GM19238 (cell line): Measurements from ENCODE around the gene TSPEAR.
"Not testable (repeated sequence)": the region's sequence is repeated elsewhere in the genome, so short reads cannot be mapped to it uniquely, and the experiment has no call there.

Experiments
- DNase-seq: peaks from one replicate; pipeline ENCODE4 v3.0.0; 2011; ENCODE audit warnings: low spot score; ENCODE audit not compliant: insufficient read length

TSPEAR gene

DNA sequence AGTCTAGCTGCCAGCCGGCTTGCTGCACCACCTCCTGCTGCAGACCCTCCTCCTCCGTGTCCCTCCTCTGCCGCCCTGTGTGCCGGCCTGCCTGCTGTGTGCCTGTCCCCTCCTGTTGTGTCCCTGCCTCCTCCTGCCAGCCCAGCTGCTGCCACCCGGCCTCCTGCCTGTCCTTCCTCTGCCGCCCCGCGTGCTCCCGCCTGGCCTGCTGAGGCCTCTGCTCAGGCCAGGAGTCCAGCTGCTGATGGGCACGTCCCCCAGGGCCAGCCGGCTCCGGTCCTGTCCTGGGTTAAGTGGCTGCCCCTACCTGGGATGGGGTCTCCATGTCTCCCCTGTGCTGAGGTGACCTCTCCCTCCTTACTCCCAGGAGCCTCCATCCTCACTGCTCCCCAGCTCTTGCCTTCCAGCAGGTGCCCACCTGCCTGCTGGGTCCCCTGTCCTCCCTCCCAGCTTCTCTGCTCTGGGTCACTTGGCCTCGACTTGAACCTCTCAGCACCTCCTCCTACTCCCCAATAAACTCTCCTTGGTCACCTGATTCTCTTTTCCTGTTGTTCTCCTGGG is 98.6 kb downstream of the TSPEAR start:
- no peak for DNase-seq

DNA sequence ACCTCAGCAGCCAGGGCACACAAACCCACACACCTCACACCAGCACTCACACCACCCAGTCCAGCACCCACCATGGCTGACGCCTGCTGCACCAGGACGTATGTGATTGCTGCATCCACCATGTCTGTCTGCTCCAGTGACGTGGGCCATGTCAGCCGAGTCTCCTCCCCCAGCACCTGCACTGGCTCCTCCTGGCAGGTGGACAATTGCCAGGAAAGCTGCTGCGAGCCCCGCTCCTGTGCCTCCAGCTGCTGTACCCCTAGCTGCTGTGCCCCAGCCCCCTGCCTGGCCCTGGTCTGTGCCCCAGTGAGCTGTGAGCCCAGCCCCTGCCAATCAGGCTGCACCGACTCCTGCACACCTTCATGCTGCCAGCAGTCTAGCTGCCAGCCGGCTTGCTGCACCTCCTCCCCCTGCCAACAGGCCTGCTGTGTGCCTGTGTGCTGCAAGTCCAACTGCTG is 99.3 kb downstream of the TSPEAR start, which contains the start of gene KRTAP10-8:
TSS of gene KRTAP10-8 (plus strand) at position 51 of the 458 bp plus-strand sequence. CDS start at position 73, 22 bp downstream.
- DNase-seq: no peak

DNA sequence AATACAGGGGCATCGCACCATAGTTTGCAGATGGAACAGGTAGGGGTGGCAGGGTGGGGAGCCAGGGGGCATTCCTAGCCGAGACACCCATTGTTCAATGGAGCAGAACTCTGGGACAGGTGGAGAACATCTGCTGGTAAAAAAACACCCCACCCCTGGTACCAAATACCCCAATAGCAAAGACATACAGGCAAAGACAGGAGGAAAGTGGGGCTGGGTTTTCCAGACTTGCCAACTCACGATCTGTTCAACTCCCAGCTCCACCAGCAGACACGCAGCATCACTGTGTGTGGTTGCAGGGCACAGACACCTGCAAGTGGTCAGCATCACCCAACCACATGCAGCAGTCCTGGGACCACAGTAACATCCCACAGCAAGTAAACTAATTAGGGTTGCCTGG is 99.8 kb downstream of the TSPEAR start:
- DNase-seq: no peak

DNA sequence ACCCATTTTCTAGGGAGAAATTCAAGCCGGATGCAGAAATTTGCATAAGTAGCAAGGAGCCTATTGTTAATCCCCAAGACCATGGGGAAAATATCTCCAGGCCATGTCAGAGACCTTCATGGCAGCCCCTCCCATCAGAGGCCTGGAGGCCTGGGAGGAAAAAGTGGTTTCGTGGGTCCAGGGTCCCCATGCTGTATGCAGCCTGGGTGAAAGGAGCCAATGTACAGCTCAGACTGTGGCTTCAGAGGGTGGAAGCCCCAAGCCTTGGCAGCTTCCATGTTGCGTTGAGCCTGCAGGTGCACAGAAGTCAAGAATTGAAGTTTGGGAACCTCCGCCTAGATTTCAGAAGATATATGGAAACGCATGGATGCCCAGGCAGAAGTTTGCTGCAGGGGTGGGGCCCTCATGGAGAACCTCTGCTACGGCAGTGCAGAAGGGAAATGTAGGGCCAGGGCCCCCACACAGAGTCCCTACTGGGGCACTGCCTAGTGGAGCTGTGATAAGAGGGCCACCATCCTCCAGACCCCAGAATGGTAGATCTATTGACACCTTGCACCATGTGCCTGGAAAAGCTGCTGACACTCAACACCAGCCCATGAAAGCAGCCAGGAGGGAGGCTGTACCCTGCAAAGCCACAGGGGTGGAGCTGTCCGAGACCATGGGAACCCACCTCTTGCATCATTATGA is 101.1 kb downstream of the TSPEAR start:
- DNase-seq: not testable (repeated sequence)

DNA sequence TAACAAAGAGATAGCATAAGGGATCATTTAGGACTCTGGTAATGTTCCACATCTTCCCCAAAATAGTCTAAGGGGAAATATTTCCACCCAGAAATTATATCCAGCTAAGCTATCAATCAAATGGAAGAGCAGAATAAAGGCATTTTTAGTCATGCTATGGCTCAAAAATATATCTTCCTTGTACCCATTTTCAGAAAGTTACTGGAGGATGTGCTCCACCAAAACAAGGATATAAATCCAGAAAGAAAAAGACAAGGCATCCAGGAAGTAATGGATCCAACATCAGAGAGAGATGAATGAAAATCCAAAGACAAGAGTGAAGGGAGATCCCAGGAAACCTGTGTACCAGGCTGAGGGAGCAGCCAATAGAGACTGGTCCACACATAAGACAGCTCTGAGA is 102.2 kb downstream of the TSPEAR start:
- DNase-seq: no peak

DNA sequence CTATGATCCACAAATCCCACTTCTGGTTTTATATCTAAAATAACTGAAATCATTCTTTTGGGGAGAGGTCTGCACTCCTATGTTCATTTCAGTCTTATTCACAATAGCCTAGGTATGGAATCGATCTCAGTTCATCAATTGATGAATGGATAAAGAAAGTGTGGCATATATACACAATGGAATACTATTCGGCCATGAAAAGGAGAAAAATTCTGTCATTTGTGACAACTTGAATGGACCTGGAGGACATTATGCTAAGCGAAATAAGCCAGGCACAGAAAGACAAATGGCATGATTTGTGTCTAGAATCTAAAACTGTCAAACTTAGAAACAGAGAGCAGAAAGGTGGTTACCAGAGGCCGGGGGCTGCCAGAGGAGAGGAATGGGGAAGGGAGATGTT is 104.9 kb downstream of the TSPEAR start:
- no peak for DNase-seq

DNA sequence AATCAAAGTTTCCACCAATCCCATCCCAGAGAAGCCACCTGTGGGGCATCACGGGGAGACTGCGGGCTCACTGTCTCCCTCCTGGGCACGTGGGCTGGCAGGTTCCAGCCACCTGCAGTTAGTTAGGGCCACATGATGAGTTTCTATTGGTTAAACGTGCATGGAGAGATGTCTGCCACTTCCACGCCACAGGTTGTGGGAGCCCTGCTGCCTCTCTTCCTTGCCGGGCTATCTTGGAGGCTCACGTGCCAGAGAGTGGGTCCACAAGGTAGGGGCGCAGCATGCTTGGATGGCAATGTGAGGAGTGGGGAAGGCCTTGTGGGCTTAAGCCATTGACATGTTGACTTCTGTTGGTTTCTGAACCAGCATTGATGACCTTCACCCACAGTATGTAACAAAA is 107.5 kb downstream of the TSPEAR start:
- no peak for DNase-seq

DNA sequence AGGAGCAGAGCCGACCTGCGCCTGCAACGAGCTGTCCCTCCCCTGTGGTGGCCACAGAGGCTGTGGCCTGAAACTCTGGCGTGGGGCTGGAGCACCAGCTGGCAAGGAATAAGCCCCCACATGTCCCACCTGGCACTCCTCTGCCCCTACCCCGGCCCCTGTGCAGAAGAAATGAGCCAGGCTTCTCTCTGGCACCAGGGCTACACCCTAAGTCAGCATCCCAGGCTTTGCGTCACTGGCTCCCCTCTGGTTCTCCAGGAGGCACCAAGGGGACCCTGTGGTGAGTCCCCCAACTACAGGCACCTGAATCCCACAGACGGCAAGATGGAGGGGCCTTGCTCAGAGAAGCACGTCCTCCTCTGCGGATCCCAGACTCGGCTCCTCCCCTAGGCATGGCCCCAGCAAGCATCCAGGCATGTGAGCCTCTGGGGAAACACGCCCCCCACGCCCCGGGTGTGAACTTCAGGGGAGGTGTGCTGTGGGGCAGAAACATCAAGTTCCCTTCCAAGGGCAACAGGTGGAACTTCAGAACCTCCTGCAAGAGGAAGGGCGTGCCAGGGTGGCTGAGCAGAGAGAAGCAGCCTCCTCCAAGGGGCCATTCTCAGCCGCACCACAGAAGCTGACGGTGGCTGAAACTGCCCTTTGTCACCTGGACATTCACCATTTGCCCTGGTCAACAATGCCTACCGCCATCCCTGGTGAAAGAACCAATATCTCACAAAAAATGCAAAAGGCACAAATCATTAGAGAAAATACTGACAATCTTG is 108.1 kb downstream of the TSPEAR start:
- no peak for DNase-seq

DNA sequence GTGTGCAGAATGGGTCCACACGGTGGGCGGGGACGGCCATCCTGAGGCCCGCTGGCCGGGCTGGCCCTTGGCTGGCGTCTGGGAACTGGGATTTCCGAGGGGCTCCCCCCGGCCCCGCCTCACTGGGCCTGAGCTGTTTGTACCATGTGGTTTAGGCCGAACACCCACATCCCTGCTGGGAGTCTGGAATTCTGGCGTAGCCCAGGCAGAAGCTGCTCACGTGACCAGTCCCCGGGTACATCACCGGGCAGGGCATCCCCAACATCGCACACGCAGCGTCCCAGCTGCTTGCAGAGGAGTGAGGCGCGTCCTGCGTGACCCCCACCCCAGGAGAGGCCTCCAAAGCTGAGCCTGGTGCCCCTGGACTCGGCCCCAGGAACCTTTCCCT is 108.9 kb downstream of the TSPEAR start:
- DNase-seq: no peak

DNA sequence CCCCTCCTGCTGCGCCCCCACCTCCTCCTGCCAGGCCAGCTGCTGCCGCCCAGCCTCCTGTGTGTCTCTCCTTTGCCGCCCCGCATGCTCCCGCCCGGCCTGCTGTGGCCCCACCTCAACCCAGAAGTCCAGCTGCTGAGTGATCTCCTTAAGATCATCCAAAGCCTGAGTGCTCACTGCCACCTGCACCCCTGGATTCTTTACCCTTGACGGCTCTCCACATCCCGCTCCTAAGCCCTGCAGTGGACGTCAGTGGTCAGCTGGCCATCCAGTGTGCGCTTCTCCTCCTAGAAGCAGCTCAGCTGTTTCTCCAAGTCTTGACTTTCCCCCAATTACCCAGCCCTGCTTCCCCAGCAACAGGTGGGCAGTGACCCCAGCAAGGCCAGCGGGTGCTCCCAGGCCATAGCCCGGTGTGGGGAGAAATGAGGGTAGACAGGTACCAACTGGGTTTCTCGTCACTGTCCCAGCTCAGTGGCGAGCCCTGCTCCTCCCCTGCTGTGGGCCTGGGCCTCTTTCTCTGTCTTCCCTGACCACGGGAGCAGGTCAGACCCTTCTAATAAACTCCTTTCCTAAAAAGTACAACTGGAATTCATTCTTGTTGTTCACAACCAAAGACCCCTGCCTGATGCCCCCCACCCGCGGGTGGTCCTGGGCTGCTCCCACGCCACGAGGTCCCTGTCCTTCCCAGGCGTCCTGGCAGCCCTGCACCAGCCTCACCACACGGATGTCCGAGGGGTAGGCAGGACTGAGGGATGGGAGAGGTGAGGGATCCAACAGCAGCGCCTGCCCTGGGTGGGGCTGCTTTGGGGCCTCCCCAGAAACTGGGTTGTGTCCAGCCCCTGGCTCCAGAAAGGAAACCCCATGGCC is 109.5 kb downstream of the TSPEAR start:
- DNase-seq: no peak

DNA sequence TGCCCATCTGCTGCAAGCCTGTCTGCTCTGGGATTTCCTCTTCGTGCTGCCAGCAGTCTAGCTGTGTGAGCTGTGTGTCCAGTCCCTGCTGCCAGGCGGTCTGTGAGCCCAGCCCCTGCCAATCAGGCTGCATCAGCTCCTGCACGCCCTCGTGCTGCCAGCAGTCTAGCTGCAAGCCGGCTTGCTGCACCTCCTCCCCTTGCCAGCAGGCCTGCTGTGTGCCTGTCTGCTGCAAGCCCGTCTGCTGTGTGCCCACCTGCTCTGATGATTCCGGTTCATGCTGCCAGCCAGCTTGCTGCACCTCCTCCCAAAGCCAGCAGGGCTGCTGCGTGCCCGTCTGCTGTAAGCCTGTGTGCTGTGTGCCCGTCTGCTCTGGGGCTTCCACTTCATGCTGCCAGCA is 110.3 kb downstream of the TSPEAR start:
- DNase-seq: not testable (repeated sequence)

DNA sequence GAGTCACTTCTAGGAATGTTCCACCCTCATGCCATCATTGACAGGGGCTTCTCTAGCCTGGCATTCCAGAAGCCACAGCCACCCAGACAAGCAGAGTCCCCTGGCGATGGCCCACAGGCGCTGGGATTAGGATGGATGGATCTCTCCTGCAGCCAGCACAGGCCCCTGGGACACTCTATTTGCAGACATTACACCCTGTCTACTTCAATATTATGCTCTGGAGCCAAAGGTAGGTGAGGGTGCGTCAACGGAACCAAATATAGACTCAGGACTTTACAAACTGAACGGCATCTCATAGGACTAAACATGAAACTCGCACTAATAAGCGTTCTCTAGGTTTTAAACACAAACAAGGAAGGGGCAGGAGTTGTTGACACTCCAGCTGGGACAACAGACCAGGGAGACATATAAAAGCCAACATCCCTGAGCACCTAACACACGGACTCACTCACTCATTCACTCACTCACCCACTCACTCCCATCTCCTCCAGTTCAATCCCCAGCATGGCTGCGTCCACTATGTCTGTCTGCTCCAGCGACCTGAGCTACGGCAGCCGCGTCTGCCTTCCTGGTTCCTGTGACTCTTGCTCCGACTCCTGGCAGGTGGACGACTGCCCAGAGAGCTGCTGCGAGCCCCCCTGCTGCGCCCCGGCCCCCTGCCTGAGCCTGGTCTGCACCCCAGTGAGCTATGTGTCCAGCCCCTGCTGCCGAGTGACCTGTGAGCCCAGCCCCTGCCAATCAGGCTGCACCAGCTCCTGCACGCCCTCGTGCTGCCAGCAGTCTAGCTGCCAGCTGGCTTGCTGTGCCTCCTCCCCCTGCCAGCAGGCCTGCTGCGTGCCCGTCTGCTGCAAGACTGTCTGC is 111.0 kb downstream of the TSPEAR start, which contains the start of gene KRTAP10-7:
TSS of gene KRTAP10-7 (plus strand) at position 480 of the 861 bp plus-strand sequence. CDS start at position 505, 25 bp downstream.
- DNase-seq: not testable (repeated sequence)

DNA sequence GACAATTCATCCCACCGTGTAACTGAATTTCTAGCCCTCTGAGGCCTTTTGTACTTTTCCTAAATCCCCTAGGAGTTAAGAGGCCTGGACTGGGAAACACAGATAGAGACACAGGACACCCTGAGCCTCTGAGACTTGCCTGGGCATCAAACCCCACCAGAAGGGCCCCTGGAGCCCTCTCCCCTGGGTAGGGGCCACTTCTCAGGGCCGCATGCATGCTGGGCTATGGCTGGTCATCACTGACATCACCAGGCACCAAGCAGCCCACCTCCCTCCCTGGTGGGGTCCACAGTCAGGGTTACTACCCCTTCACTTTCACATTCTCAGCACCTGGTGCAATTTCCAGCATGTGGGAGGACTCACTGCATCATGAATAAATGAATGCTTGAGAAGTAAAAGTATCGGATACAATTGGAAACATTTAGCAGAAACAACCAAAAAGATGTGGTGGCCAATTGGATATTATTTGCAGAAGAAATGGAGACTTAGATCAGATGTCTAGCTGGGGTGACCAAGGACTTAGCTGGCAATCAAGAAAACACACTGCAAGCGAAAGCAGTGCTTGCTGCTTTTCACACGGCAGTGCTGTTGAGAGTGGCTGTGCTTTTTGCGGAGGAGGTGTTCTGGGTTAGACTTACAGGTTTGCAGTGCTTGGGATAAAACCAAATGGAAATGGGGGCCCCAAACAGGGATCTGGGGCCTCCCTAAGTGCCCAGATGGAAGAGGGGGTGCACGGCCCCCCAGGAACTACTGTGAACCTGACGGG is 111.9 kb downstream of the TSPEAR start:
- DNase-seq: no peak

DNA sequence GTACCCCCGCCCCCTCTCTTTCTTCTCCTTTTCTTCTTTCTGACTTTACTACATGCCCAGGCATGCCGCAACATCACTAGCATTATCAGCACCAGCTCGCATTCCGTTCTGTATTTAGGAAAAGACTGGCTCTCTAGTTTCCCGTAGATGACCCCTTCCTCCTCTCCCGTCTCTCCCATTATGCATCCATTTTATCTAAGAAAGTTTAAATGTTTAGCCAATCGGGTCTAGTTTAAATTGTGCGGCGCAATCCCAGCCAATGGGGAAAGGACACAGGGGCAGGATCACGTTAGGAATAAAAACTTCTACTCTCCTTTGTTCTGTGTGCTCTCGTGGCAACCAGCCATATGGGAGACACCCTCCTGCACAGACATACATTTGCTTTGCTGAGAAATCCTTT is 113.3 kb downstream of the TSPEAR start:
- DNase-seq: no peak

DNA sequence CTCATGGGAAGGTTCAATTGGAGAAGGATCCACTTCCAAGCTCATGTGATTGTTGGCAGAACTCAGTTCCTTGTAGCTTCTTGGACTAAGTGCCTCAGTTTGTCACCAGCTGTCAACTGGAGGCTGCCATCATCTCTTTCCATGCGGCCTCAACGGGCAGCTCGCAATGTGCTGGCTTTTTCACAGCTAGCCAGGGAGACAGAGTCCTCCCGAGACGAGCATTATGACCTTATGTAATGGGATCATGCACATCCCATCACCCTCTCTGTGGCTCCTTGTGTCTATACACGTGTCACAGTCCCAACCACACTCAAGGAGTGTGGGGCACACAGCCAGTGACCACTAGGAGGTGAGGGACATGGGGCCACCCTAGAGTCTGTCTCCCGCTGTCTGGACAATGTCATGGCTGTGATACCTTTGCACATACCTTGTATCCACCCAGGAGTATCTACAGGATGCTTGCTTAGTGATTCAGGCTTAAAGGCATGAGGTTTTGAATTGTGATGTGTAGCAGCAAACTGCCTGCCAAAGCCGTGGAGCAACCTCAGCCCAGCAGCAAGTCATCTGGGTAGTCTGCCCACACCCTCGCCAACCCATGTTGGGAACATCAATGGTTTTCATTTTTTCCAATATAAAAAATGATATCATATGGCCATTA is 115.2 kb downstream of the TSPEAR start:
- DNase-seq: no peak

DNA sequence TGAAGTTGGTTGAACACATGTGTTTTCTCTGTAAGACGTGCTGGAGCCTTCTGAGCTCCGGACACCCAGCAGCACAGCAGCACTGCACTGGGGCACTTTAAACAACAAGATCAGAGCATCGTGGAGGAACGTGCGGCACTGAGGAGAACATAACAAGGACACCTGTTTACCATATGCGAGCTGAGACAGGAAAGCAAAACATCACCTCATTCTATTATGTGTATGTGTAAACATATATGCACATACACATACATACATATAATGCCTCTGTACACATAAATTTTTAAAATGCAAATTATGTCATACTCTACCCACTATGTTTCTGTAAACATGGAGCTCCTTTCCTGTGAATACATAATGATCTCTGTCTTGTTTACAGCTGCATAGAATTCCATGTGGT is 115.8 kb downstream of the TSPEAR start:
- no peak for DNase-seq

DNA sequence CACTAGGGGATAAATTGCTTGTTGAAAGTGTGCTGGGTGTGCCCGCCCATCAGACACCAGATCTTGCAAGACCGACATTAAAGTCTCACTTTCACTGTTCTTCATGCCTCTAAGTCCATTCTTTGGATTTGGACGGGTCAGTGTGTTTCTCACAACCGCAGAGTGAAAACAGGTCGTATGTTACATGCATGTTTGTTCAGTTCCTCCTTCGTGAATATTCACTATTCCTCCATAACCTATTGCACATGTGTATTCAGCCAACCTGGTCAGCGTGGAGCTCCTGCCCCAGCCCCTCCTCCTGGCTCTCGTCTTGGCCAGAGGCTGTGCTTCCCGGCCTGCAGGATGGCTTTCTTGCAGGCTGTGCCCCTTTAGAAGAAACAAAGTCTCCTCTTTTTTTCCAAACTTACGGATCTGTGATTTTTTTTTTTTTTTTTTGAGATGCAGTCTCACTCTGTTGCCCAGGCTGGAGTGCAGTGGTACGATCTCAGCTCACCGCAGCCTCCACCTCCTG is 116.9 kb downstream of the TSPEAR start:
- DNase-seq: no peak

DNA sequence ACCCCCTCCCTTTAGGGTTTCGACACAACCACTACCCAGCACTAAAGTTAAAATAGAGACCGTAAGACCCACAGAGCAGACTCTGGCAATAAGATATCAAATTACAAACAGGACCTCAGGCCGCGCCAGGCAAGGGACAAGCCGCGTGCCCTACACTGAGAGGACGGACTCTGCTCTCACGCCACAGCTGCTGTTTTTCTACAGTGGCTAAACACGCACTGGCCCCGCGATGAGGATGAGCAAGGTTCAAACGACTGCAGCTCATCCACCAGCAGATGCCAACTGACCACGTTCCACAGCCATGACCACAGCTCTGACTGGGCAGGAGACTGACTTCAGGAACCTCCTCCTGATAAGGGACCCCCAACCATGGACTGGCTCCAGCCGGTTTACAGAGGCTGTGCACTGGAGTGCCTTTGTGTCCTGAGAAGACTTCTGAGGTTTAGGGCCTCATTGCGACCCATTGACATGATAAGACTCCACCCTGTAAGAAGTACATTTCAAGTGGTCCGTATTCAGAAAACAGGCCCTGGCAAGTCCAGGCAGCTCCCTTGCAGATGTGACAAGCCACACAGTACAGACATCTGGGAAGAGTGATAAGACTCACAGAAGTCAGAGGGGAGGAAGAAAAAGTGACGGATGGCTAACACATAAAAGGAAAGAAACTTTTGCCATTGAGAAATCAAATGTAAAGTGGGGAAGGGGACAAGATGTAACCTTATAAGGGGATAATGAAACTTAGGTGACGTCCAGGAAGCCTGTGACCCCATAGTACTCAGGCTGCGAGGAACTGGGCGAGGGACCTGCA is 117.6 kb downstream of the TSPEAR start:
- DNase-seq: no peak
